Skin epidermis (tissue), 12 donors: ENCODE measurements around the gene CPNE6.

Experiments
- H3K27ac ChIP-seq, 21 experiments: fragments of 200-600 bp; sonication (generic) in 11 of 21; one replicate each; pipeline ENCODE4 v1.5.0; 2020; ENCODE audit warnings: mild to moderate bottlenecking in 3 of 21, inconsistent platforms in 2 of 21, moderate library complexity in 2 of 21
- H3K4me3 ChIP-seq, 7 experiments: fragments of 200-600 bp; sonication (generic) in 2 of 7; one replicate each; pipeline ENCODE4 v1.5.0; 2020; ENCODE audit warnings: inconsistent platforms in 2 of 7, mild to moderate bottlenecking in 2 of 7, moderate library complexity in 1 of 7

CPNE6 gene

GRCh38 chr14:24115422-24116127, 44.2 kb downstream of the CPNE6 start:
- Histone ChIP-seq H3K4me3 (peak overlapping the region; percentile 50 to 69 (median 62)), H3K27ac (peak overlapping the region in 20 of 21 experiments; percentile 35 to 99 (median 99))

- Histone ChIP-seq H3K4me3 (peak overlapping the region in 5 of 7 experiments; percentile 55 to 68 (median 62)), H3K27ac (peak overlapping the region in 4 of 21 experiments; percentile 72 to 99 (median 96))
Measured at GRCh38 chr14:24116128-24116814, 44.9 kb downstream of the CPNE6 start.

GRCh38 chr14:24117179-24117578, 45.8 kb downstream of the CPNE6 start:
- no peak overlapping the region for H3K27ac ChIP-seq

GRCh38 chr14:24119691-24120090, 48.3 kb downstream of the CPNE6 start:
- Histone ChIP-seq H3K27ac (no peak overlapping the region), H3K4me3 (no peak overlapping the region)

More at GRCh38 chr14:24117179-24117578, 45.8 kb downstream of the CPNE6 start:
- H3K4me3 ChIP-seq = no peak overlapping the region

GRCh38 chr14:24121210-24121609, 49.8 kb downstream of the CPNE6 start:
- H3K4me3 ChIP-seq = no peak overlapping the region
- H3K27ac ChIP-seq = no peak overlapping the region

- H3K27ac ChIP-seq = no peak overlapping the region
- H3K4me3 ChIP-seq = no peak overlapping the region
Measured at GRCh38 chr14:24122416-24122815, 51.1 kb downstream of the CPNE6 start.

GRCh38 chr14:24122898-24123297, 51.5 kb downstream of the CPNE6 start:
- Histone ChIP-seq H3K4me3 (no peak overlapping the region), H3K27ac (no peak overlapping the region)

GRCh38 chr14:24123424-24124417, 52.4 kb downstream of the CPNE6 start:
- Histone ChIP-seq H3K27ac (peak overlapping the region in 1 of 21 experiments; percentile 55), H3K4me3 (no peak overlapping the region)

GRCh38 chr14:24126939-24127338, 55.6 kb downstream of the CPNE6 start:
- Histone ChIP-seq H3K27ac (no peak overlapping the region), H3K4me3 (no peak overlapping the region)

GRCh38 chr14:24127673-24128072, 56.3 kb downstream of the CPNE6 start:
- Histone ChIP-seq H3K27ac (no peak overlapping the region), H3K4me3 (no peak overlapping the region)
